Mesendoderm (in vitro differentiated cells): ENCODE results near the gene FBXW10.
"Not testable (repeated sequence)": the region's sequence is repeated elsewhere in the genome, so short reads cannot be mapped to it uniquely, and the experiment has no call there.

Source experiments
- DNase-seq: peaks from one replicate; pipeline ENCODE4 v3.0.0; 2013
- H2AK5ac ChIP-seq: 2 replicates; pipeline ENCODE4 v1.6.1; 2013; ENCODE audit warnings: low read length, inconsistent platforms
- H2BK120ac ChIP-seq: 2 replicates; pipeline ENCODE4 v1.6.1; 2013; ENCODE audit warnings: low read depth, mild to moderate bottlenecking, low read length, moderate library complexity, mixed read lengths
- H2BK15ac ChIP-seq: replicated peaks from 2 replicates; pipeline ENCODE4 v1.6.1; 2013; ENCODE audit warnings: low read depth, mild to moderate bottlenecking, moderate library complexity
- H2BK5ac ChIP-seq: 2 replicates; pipeline ENCODE4 v1.6.1; 2013; ENCODE audit warnings: low read length, inconsistent platforms
- H3K18ac ChIP-seq: 2 replicates; pipeline ENCODE4 v1.6.1; 2013; ENCODE audit warnings: mild to moderate bottlenecking, low read length, mixed read lengths
- H3K23ac ChIP-seq: one replicate; pipeline ENCODE4 v1.6.1; 2013; ENCODE audit warnings: low read length
- H3K27ac ChIP-seq: 2 replicates; pipeline ENCODE4 v1.5.1; 2013; ENCODE audit warnings: low read depth, mild to moderate bottlenecking, inconsistent platforms, low read length, moderate library complexity
- H3K27me3 ChIP-seq: 2 replicates; pipeline ENCODE4 v1.6.1; 2013; ENCODE audit warnings: low read length, control low read depth, mild to moderate bottlenecking, inconsistent platforms; ENCODE audit not compliant: insufficient read depth, poor library complexity
- H3K36me3 ChIP-seq: 2 replicates; pipeline ENCODE4 v1.6.1; 2013; ENCODE audit warnings: low read length, inconsistent platforms; ENCODE audit not compliant: control insufficient read depth, insufficient read depth
- H3K4ac ChIP-seq: one replicate; pipeline ENCODE4 v1.6.1; 2013; ENCODE audit warnings: low read depth, mild to moderate bottlenecking, low read length, moderate library complexity
- H3K4me1 ChIP-seq: 2 replicates; pipeline ENCODE4 v1.6.1; 2013; ENCODE audit warnings: low read depth, low read length, inconsistent platforms; ENCODE audit not compliant: control insufficient read depth
- H3K4me2 ChIP-seq: 2 replicates; pipeline ENCODE4 v1.6.1; 2013; ENCODE audit warnings: low read length
- H3K4me3 ChIP-seq: 2 replicates; pipeline ENCODE4 v1.5.1; 2013; ENCODE audit warnings: mild to moderate bottlenecking, low read length
- H3K56ac ChIP-seq: one replicate; pipeline ENCODE4 v1.6.1; 2013; ENCODE audit warnings: low read length
- H3K79me1 ChIP-seq: 2 replicates; pipeline ENCODE4 v1.6.1; 2013; ENCODE audit warnings: low read length, inconsistent platforms
- H3K79me2 ChIP-seq: 2 replicates; pipeline ENCODE4 v1.6.1; 2013; ENCODE audit warnings: mild to moderate bottlenecking, low read length; ENCODE audit not compliant: control insufficient read depth, insufficient read depth
- H3K9ac ChIP-seq: 2 replicates; pipeline ENCODE4 v1.6.1; 2013; ENCODE audit warnings: low read length, inconsistent platforms
- H4K5ac ChIP-seq: one replicate; pipeline ENCODE4 v1.6.1; 2013; ENCODE audit warnings: low read length
- H4K8ac ChIP-seq: one replicate; pipeline ENCODE4 v1.6.1; 2013; ENCODE audit warnings: low read depth, mild to moderate bottlenecking, control low read depth, low read length, moderate library complexity
- WGBS: extraction: QIAGEN DNeasy Blood & Tissue Kit; methylation state at CpG from one replicate; pipeline ENCODE4 v1.1.7; 2013; ENCODE audit warnings: low lambda C conversion rate, missing lambda C conversion rate; ENCODE audit not compliant: insufficient coverage; ENCODE audit errors: extremely low coverage; 5-methylcytosine and 5-hydroxymethylcytosine counted together

FBXW10 gene

GRCh38 chr17:18712354-18712999, 31.4 kb upstream of the FBXW10 start:
- not testable (repeated sequence) for H3K4me3 ChIP-seq, H3K4me1 ChIP-seq, H3K4me2 ChIP-seq, H3K36me3 ChIP-seq, H3K79me2 ChIP-seq, H3K9ac ChIP-seq, H2AK5ac ChIP-seq, H3K23ac ChIP-seq, H2BK120ac ChIP-seq, H3K18ac ChIP-seq, H3K27ac ChIP-seq, H3K56ac ChIP-seq, H4K8ac ChIP-seq, H3K4ac ChIP-seq, H2BK5ac ChIP-seq, H3K27me3 ChIP-seq, H3K79me1 ChIP-seq, H4K5ac ChIP-seq, H2BK15ac ChIP-seq
- DNase-seq: peak; percentile 61
- WGBS: no CpG with 5 or more reads among the region's 7 CpGs

- not testable (repeated sequence) for H2BK120ac ChIP-seq, H3K4me2 ChIP-seq, H3K4me3 ChIP-seq, H3K23ac ChIP-seq, H3K79me1 ChIP-seq, H2BK15ac ChIP-seq, H4K8ac ChIP-seq, H3K9ac ChIP-seq, H3K36me3 ChIP-seq, H3K56ac ChIP-seq, H2BK5ac ChIP-seq, H3K4me1 ChIP-seq, H3K27ac ChIP-seq, H3K27me3 ChIP-seq, H3K4ac ChIP-seq, H3K18ac ChIP-seq, H4K5ac ChIP-seq, H3K79me2 ChIP-seq, H2AK5ac ChIP-seq
- WGBS: no CpG with 5 or more reads among the region's 9 CpGs
- peak; percentile 62 for DNase-seq
These were observed 25.0 kb upstream of the FBXW10 start for GRCh38 chr17:18718643-18719427.

GRCh38 chr17:18719428-18720110, 24.3 kb upstream of the FBXW10 start:
- not testable (repeated sequence) for H3K27ac ChIP-seq, H4K8ac ChIP-seq
- no CpG with 5 or more reads among the region's 12 CpGs for WGBS

GRCh38 chr17:18721775-18722547, 21.9 kb upstream of the FBXW10 start:
- not testable (repeated sequence) for H2BK120ac ChIP-seq, H3K18ac ChIP-seq, H3K27ac ChIP-seq, H4K5ac ChIP-seq, H3K4me3 ChIP-seq, H3K79me2 ChIP-seq, H2AK5ac ChIP-seq, H4K8ac ChIP-seq, H2BK15ac ChIP-seq, H3K4me1 ChIP-seq, H2BK5ac ChIP-seq, H3K36me3 ChIP-seq, H3K4ac ChIP-seq, H3K27me3 ChIP-seq, H3K79me1 ChIP-seq, DNase-seq, H3K56ac ChIP-seq, H3K4me2 ChIP-seq, H3K23ac ChIP-seq, H3K9ac ChIP-seq
- no CpG with 5 or more reads among the region's 12 CpGs for WGBS

More at GRCh38 chr17:18719428-18720110, 24.3 kb upstream of the FBXW10 start:
- not testable (repeated sequence) for H3K4me3 ChIP-seq, DNase-seq, H3K18ac ChIP-seq, H3K4me2 ChIP-seq, H2BK15ac ChIP-seq, H3K4me1 ChIP-seq, H3K79me2 ChIP-seq, H3K9ac ChIP-seq, H4K5ac ChIP-seq, H3K36me3 ChIP-seq, H2BK120ac ChIP-seq, H3K4ac ChIP-seq, H2BK5ac ChIP-seq, H2AK5ac ChIP-seq, H3K23ac ChIP-seq, H3K79me1 ChIP-seq, H3K56ac ChIP-seq, H3K27me3 ChIP-seq

- H3K18ac ChIP-seq: not testable (repeated sequence)
These were observed 21.2 kb upstream of the FBXW10 start for GRCh38 chr17:18722612-18723011.

More at GRCh38 chr17:18722612-18723011, 21.2 kb upstream of the FBXW10 start:
- not testable (repeated sequence) for H2AK5ac ChIP-seq, H3K36me3 ChIP-seq, H3K4ac ChIP-seq, H3K79me1 ChIP-seq, H2BK15ac ChIP-seq, H3K9ac ChIP-seq, H3K27ac ChIP-seq, DNase-seq, H3K4me1 ChIP-seq, H4K8ac ChIP-seq, H3K4me2 ChIP-seq, H2BK5ac ChIP-seq, H3K27me3 ChIP-seq, H3K23ac ChIP-seq, H2BK120ac ChIP-seq, H3K4me3 ChIP-seq, H3K56ac ChIP-seq, H4K5ac ChIP-seq, H3K79me2 ChIP-seq
- no CpG with 5 or more reads among the region's 5 CpGs for WGBS
